IMR-90 (cell line): ENCODE results near the gene SPATA32. TPM values are rescaled to one million over a fixed set of nuclear protein-coding genes. Genes with fewer than 3 reads are reported as not detected.

Experiments used
- ATAC-seq: fragments of 200-7000 bp; cut with Tn5 transposase; 2 replicates; pipeline ENCODE4 v1.9.1; 2020; ENCODE audit warnings: low read depth, mild to moderate bottlenecking, moderate library complexity
- BruUV-seq: library from RNA; stranded (reverse); fragments of 400-500 nt; replicated peaks from 2 replicates; lab custom pipeline; 2021; lab: Mats Ljungman, UMichigan
- CTCF ChIA-PET: fragments of 300-600 bp; formaldehyde crosslinking; extraction: SDS; loops from one replicate; lab custom pipeline; 2021; ENCODE audit warnings: antibody characterized with exemption; lab: Yijun Ruan, JAX
- POLR2A ChIA-PET: fragments of 300-600 bp; sonication (Branson Sonifier 250); formaldehyde crosslinking; loops from one replicate; lab custom pipeline; 2022; ENCODE audit warnings: antibody characterized with exemption; ENCODE audit not compliant: unreplicated experiment; lab: Charles Lee
- DNase-seq: peaks from one replicate; pipeline ENCODE4 v3.0.0; 2013
- H2AFZ ChIP-seq: replicated peaks from 2 replicates; pipeline ENCODE3; 2013; ENCODE audit warnings: low read length, mild to moderate bottlenecking; ENCODE audit not compliant: poor library complexity
- H2AK5ac ChIP-seq: 2 replicates; pipeline ENCODE4 v1.6.1; 2013; ENCODE audit warnings: low read depth, low read length, inconsistent platforms
- H2AK9ac ChIP-seq: replicated peaks from 2 replicates; pipeline ENCODE3; 2013; ENCODE audit warnings: mild to moderate bottlenecking, low read depth, low read length, moderate library complexity; ENCODE audit not compliant: poor library complexity
- H2BK120ac ChIP-seq: 2 replicates; pipeline ENCODE4 v1.6.1; 2013; ENCODE audit warnings: low read depth, low read length, inconsistent platforms
- H2BK15ac ChIP-seq: 3 replicates; pipeline ENCODE4 v1.6.1; 2013; ENCODE audit warnings: low read depth, low read length, inconsistent platforms
- H2BK20ac ChIP-seq: 2 replicates; pipeline ENCODE4 v1.6.1; 2013; ENCODE audit warnings: low read depth, mild to moderate bottlenecking, inconsistent platforms, low read length, moderate library complexity
- H2BK5ac ChIP-seq: 2 replicates; pipeline ENCODE4 v1.6.1; 2013; ENCODE audit warnings: mild to moderate bottlenecking, low read depth, low read length, inconsistent platforms; ENCODE audit not compliant: poor library complexity, severe bottlenecking
- H3K14ac ChIP-seq: replicated peaks from 2 replicates; pipeline ENCODE4 v1.6.1; 2013; ENCODE audit warnings: low read depth, low read length, inconsistent platforms
- H3K18ac ChIP-seq: 2 replicates; pipeline ENCODE4 v1.6.1; 2013; ENCODE audit warnings: low read depth, low read length, control low read depth
- H3K23ac ChIP-seq: 2 replicates; pipeline ENCODE4 v1.6.1; 2013; ENCODE audit warnings: low read depth, low read length, inconsistent platforms
- H3K27ac ChIP-seq: 2 replicates; pipeline ENCODE4 v1.5.1; 2013; ENCODE audit warnings: mild to moderate bottlenecking, control low read depth, low read length; ENCODE audit not compliant: insufficient read depth
- H3K27me3 ChIP-seq: 2 replicates; pipeline ENCODE4 v1.6.1; 2013; ENCODE audit warnings: low read length; ENCODE audit not compliant: control insufficient read depth, insufficient read depth
- H3K36me3 ChIP-seq: 2 replicates; pipeline ENCODE4 v1.6.1; 2013; ENCODE audit warnings: low read length, mixed read lengths; ENCODE audit not compliant: control insufficient read depth, insufficient read depth
- H3K4ac ChIP-seq: 2 replicates; pipeline ENCODE4 v1.6.1; 2013; ENCODE audit warnings: low read depth, low read length, inconsistent platforms
- H3K4me1 ChIP-seq: 2 replicates; pipeline ENCODE4 v1.6.1; 2013; ENCODE audit warnings: low read length, mixed read lengths; ENCODE audit not compliant: control insufficient read depth, insufficient read depth
- H3K4me2 ChIP-seq: 2 replicates; pipeline ENCODE4 v1.6.1; 2013; ENCODE audit warnings: low read depth, mild to moderate bottlenecking, control low read depth, low read length, moderate library complexity
- H3K4me3 ChIP-seq: 2 replicates; pipeline ENCODE4 v1.5.1; 2013; ENCODE audit warnings: low read depth, mild to moderate bottlenecking, control low read depth, low read length, moderate library complexity; ENCODE audit not compliant: insufficient read depth
- H3K56ac ChIP-seq: 2 replicates; pipeline ENCODE4 v1.6.1; 2013; ENCODE audit warnings: low read length, inconsistent platforms; ENCODE audit not compliant: insufficient read depth; ENCODE audit errors: extremely low read depth
- H3K79me1 ChIP-seq, 2 experiments: 2 replicates each; pipeline ENCODE4 v1.6.1; 2013; ENCODE audit warnings: low read length in 2 of 2, inconsistent platforms in 1 of 2, low read depth in 1 of 2
- H3K9ac ChIP-seq: 2 replicates; pipeline ENCODE4 v1.6.1; 2013; ENCODE audit warnings: low read depth, low read length, control low read depth
- H3K9me1 ChIP-seq: 2 replicates; pipeline ENCODE4 v1.6.1; 2013; ENCODE audit warnings: low read length, inconsistent platforms; ENCODE audit not compliant: insufficient read depth
- H3K9me3 ChIP-seq: 2 replicates; pipeline ENCODE4 v1.6.1; 2013; ENCODE audit warnings: low read length; ENCODE audit not compliant: control insufficient read depth, insufficient read depth
- H4K20me1 ChIP-seq: 2 replicates; pipeline ENCODE4 v1.6.1; 2013; ENCODE audit warnings: low read length, inconsistent platforms; ENCODE audit not compliant: insufficient read depth
- H4K5ac ChIP-seq: 2 replicates; pipeline ENCODE4 v1.6.1; 2013; ENCODE audit warnings: mild to moderate bottlenecking, low read depth, low read length, control low read depth
- H4K8ac ChIP-seq, 2 experiments: 2 replicates each; pipeline ENCODE4 v1.6.1; 2013; ENCODE audit warnings: low read depth in 2 of 2, low read length in 2 of 2, control low read depth in 1 of 2, inconsistent platforms in 1 of 2
- H4K91ac ChIP-seq: 2 replicates; pipeline ENCODE4 v1.6.1; 2013; ENCODE audit warnings: low read depth, low read length, inconsistent platforms; ENCODE audit not compliant: insufficient read depth
- CEBPB ChIP-seq: IDR thresholded peaks from 2 replicates; pipeline ENCODE4 v1.6.1; 2012; ENCODE audit warnings: low read depth, low read length, improper control_type of control experiment
- FOS ChIP-seq: fragments of 150-350 bp; IDR thresholded peaks from 2 replicates; pipeline ENCODE4 v1.6.1; 2016; ENCODE audit warnings: low read depth, low read length
- MAFK ChIP-seq: IDR thresholded peaks from 2 replicates; pipeline ENCODE4 v1.6.1; 2012; ENCODE audit warnings: low read depth, low read length, improper control_type of control experiment
- MXI1 ChIP-seq: IDR thresholded peaks from 2 replicates; pipeline ENCODE4 v1.6.1; 2012; ENCODE audit warnings: low read depth, mild to moderate bottlenecking, low read length, moderate library complexity, borderline replicate concordance
- POLR2A ChIP-seq: IDR thresholded peaks from 2 replicates; pipeline ENCODE4 v1.6.1; 2012; ENCODE audit warnings: mild to moderate bottlenecking, low read depth, low read length
- RFX5 ChIP-seq: IDR thresholded peaks from 2 replicates; pipeline ENCODE4 v1.8.0; 2012; ENCODE audit warnings: low read depth, mild to moderate bottlenecking, low read length, moderate library complexity
- SMC3 ChIP-seq: fragments of 150-350 bp; IDR thresholded peaks from 2 replicates; pipeline ENCODE4 v1.6.1; 2016; ENCODE audit warnings: low read depth, mild to moderate bottlenecking, antibody characterized with exemption, low read length, moderate library complexity
- WGBS, 2 experiments: methylation state at CpG; one replicate each; pipeline versions ENCODE4 v1.1.5 to v1.1.7; 2013; ENCODE audit warnings: missing lambda C conversion rate in 2 of 2; ENCODE audit not compliant: insufficient read length in 1 of 2; ENCODE audit errors: extremely low coverage in 2 of 2; 5-methylcytosine and 5-hydroxymethylcytosine counted together
- dilution Hi-C: fragments of 300-500 bp; cut with HindIII; formaldehyde crosslinking; loops from one replicate; pipeline ENCODE4 v1.14.3; 2018; ENCODE audit warnings: low sequenced_read_pairs; ENCODE audit not compliant: unreplicated experiment
- in situ Hi-C: fragments of 300-500 bp; cut with MboI; formaldehyde crosslinking; loops from 3 replicates; pipeline ENCODE4 v1.14.3; 2019; ENCODE audit warnings: low sequenced_read_pairs, inconsistent platforms, mixed read lengths
- intact Hi-C: fragments of 100-400 bp; cut with micrococcal nuclease; formaldehyde crosslinking; loops from 2 replicates; pipeline ENCODE4 v1.10.0; 2022
- polyA plus RNA-seq, 3 experiments: library from polyadenylated mRNA; depleted of rRNA; stranded (reverse); fragments of >200 nt; gene quantifications; 2 replicates each; pipeline ENCODE4 v1.2.3, GENCODE V29; 2012; ENCODE audit warnings: low replicate concordance in 1 of 3
- total RNA-seq: library from RNA; depleted of rRNA; stranded (reverse); fragments of >200 nt; gene quantifications from 2 replicates; pipeline ENCODE4 v1.2.3, GENCODE V29; 2012
- TF ChIP-seq, protein P1 (sequence below): fragments of 150-350 bp; IDR thresholded peaks from 2 replicates; pipeline ENCODE4 v1.6.1; 2016; ENCODE audit warnings: low read depth, mild to moderate bottlenecking, low read length, moderate library complexity, borderline replicate concordance
- TF ChIP-seq, protein P2 (sequence below): conservative IDR thresholded peaks from 2 replicates; pipeline ENCODE4 v1.5.1; 2012; ENCODE audit warnings: mild to moderate bottlenecking, low read depth, low read length, improper control_type of control experiment

SPATA32 gene
- total and polyA plus RNA-seq, 2 of the 4 experiments (the other 2 are of a cell fraction), result 0.18 TPM; not detected in 1

DNA sequence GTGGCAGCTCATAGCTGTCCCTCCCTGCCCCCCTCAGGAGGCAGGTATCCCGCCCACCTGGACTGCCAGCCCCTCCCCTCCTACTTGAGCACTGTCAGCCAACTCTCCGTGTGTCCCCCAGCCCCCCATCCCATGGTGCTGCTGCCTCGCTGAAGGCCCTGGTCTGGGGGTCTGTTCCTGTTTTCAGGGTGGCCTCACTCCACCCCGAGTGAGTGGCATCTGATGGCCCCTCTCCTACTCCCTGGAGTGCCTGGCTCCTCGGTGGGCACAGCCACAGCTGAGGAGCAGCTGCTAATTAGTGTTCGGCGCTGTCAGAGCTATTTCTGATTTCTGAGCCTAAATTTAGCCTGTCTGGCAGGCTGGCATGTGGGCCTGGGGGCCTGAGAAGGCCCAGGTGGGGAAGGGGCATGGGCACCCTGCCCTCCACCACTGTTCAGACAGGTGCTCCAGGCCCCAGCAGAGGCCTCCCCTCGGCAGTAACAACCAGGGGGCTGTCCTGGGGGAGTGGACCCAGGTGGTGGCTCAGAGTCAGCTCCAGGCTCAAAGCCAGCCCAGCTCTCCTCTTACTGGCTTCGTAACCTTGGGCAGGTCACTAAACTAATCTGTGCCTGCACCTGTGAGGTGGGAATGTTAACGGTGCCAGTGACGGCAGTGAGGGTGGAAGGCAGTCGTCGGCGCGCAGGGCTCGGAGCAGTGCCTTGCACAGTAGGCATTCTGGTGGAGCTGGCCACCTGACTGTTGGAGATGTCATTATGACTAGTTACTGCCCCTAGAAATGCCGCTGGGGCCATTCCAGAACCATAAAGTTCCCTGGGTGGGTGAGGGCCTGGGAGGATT lies 33.8 kb downstream of the SPATA32 start:
- DNase-seq (no peak), ATAC-seq (no peak)
- Histone ChIP-seq H2AK5ac (peak overlapping the region; percentile 99), H2BK20ac (peak overlapping the region; percentile 92), H3K14ac (peak overlapping the region; percentile 94), H3K4me1 (peaks cover 40% of the 10 kb centered on the region), H3K9me3 (no peaks in the 10 kb centered on the region), H4K8ac (peak overlapping the region; percentile 87 to 97), H3K23ac (peak overlapping the region; percentile 61; the same call in 1 of the 2 replicates), H3K36me3 (no peaks in the 10 kb centered on the region), H3K79me1 (peaks cover 0 to 28% of the 10 kb centered on the region in 2 experiments; a peak in 3 of 4 replicates), H3K4ac (peak overlapping the region; percentile 98), H2BK120ac (peak overlapping the region; percentile 95), H4K20me1 (no peaks in the 10 kb centered on the region), H2AFZ (peak overlapping the region; percentile 93), H3K27ac (peak overlapping the region; percentile 88), H4K91ac (peak overlapping the region; percentile 97), H2BK5ac (peak overlapping the region; percentile 83), H3K4me2 (no peak overlapping the region), H3K18ac (peak overlapping the region; percentile 89), H2BK15ac (peak overlapping the region; percentile 96), H3K9ac (peak overlapping the region; percentile 45), H3K9me1 (peaks cover 24% of the 10 kb centered on the region), H3K27me3 (no peaks in the 10 kb centered on the region), H3K4me3 (no peak overlapping the region), H4K5ac (peak overlapping the region; percentile 92), H3K56ac (0 out of 2 replicates have a peak overlapping the region, but pooled peaks have one; percentile 32), H2AK9ac (peak overlapping the region; percentile 99)
- POLR2A ChIA-PET, result no interaction called here
- no TSS peak for BruUV-seq
- CTCF ChIA-PET, result interaction anchor here (0.8 to 1.0 kb wide), 2 partner anchors 9 to 19 kb away, joined by 3 to 4 read pairs; no protein-coding TSS in a partner anchor
- in situ Hi-C loops (no loop called here), dilution Hi-C loops (no loop called here), intact Hi-C loops (no loop called here)
- no peak for TF ChIP-seq SMC3
- no peak for TF ChIP-seq POLR2A
- TF ChIP-seq, protein P1, sequence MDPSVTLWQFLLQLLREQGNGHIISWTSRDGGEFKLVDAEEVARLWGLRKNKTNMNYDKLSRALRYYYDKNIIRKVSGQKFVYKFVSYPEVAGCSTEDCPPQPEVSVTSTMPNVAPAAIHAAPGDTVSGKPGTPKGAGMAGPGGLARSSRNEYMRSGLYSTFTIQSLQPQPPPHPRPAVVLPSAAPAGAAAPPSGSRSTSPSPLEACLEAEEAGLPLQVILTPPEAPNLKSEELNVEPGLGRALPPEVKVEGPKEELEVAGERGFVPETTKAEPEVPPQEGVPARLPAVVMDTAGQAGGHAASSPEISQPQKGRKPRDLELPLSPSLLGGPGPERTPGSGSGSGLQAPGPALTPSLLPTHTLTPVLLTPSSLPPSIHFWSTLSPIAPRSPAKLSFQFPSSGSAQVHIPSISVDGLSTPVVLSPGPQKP, result no peak
- TF ChIP-seq FOS, result no peak
- no peak for TF ChIP-seq RFX5
- TF ChIP-seq, protein P2, sequence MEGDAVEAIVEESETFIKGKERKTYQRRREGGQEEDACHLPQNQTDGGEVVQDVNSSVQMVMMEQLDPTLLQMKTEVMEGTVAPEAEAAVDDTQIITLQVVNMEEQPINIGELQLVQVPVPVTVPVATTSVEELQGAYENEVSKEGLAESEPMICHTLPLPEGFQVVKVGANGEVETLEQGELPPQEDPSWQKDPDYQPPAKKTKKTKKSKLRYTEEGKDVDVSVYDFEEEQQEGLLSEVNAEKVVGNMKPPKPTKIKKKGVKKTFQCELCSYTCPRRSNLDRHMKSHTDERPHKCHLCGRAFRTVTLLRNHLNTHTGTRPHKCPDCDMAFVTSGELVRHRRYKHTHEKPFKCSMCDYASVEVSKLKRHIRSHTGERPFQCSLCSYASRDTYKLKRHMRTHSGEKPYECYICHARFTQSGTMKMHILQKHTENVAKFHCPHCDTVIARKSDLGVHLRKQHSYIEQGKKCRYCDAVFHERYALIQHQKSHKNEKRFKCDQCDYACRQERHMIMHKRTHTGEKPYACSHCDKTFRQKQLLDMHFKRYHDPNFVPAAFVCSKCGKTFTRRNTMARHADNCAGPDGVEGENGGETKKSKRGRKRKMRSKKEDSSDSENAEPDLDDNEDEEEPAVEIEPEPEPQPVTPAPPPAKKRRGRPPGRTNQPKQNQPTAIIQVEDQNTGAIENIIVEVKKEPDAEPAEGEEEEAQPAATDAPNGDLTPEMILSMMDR, result no peak
- TF ChIP-seq CEBPB, result no peak
- TF ChIP-seq MAFK, result no peak
- no peak for TF ChIP-seq MXI1
- 83% methylated on average over 6 of the region's 17 CpGs; no CpG with 5 or more reads in 1 of the 2 experiments for WGBS, 2 experiments
